ENCODE data around the gene INTU. TPM values are rescaled to one million over a fixed set of nuclear protein-coding genes. Genes with fewer than 3 reads are reported as not detected.

The INTU gene
- total RNA-seq, 1 experiment from 2014 or later = 3.7 TPM

DNA sequence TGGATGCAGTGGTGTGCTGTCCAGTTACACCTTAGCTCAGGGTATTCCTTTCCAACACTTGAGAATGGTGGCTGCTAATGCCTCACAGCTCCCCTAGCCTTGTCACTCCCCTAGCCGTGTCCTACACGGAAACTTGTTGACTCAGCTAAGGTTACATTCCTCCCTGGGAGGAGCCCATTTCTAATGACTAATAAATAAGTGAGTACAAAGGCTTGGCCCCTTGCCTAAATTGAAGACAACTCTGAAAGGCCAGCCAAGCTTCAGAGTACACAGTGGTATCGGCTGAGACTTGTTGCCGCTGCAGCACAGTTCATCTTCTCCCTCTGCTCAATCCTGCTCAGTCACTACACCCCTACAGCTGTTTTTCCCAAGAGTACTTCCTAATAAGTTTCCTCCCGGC is 76.2 kb downstream of the INTU start:
- CTCF ChIA-PET = no interaction called here
- TF ChIP-seq, protein P1, sequence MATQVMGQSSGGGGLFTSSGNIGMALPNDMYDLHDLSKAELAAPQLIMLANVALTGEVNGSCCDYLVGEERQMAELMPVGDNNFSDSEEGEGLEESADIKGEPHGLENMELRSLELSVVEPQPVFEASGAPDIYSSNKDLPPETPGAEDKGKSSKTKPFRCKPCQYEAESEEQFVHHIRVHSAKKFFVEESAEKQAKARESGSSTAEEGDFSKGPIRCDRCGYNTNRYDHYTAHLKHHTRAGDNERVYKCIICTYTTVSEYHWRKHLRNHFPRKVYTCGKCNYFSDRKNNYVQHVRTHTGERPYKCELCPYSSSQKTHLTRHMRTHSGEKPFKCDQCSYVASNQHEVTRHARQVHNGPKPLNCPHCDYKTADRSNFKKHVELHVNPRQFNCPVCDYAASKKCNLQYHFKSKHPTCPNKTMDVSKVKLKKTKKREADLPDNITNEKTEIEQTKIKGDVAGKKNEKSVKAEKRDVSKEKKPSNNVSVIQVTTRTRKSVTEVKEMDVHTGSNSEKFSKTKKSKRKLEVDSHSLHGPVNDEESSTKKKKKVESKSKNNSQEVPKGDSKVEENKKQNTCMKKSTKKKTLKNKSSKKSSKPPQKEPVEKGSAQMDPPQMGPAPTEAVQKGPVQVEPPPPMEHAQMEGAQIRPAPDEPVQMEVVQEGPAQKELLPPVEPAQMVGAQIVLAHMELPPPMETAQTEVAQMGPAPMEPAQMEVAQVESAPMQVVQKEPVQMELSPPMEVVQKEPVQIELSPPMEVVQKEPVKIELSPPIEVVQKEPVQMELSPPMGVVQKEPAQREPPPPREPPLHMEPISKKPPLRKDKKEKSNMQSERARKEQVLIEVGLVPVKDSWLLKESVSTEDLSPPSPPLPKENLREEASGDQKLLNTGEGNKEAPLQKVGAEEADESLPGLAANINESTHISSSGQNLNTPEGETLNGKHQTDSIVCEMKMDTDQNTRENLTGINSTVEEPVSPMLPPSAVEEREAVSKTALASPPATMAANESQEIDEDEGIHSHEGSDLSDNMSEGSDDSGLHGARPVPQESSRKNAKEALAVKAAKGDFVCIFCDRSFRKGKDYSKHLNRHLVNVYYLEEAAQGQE (IDR thresholded peaks at IDR 0.05; ENCODE audit: insufficient read depth in 1 of 2, low read depth in 2 of 2, low read length in 1 of 2) = no peak
- TF ChIP-seq SIN3A (IDR thresholded peaks at IDR 0.05; ENCODE audit: borderline replicate concordance, insufficient read depth, low read depth, low read length) (no peak), CTCF (IDR thresholded peaks at IDR 0.05) (no peak), POLR2AphosphoS5 (IDR thresholded peaks at IDR 0.05; ENCODE audit: low read depth, low read length) (no peak), TCF7L2 (IDR thresholded peaks at IDR 0.05; ENCODE audit: low read depth, low read length) (no peak)
- no peaks in the 10 kb centered on the region for H3K36me3 ChIP-seq (ENCODE audit: control insufficient read depth, insufficient read depth, low read length)
- H3K9me3 ChIP-seq (ENCODE audit: control insufficient read depth, insufficient read depth, low read depth, low read length) = no peaks in the 10 kb centered on the region
- POLR2A ChIA-PET = interaction anchor here (0.7 kb wide), 1 partner anchor 1605 kb away, joined by 5 read pairs; no protein-coding TSS in a partner anchor
- intact Hi-C loops (cut with micrococcal nuclease; ENCODE audit: unreplicated experiment) = no loop called here
- H3K4me3 ChIP-seq (ENCODE audit: low read depth in 2 of 2, low read length in 2 of 2) = no peak overlapping the region
- no TSS peak for BruUV-seq (replicated peaks)
- ATAC-seq = no peak
- no peak overlapping the region for H3K27ac ChIP-seq (ENCODE audit: low read length)
- no peaks in the 10 kb centered on the region for H3K4me1 ChIP-seq (ENCODE audit: control insufficient read depth, insufficient read depth, low read length)
- in situ Hi-C loops (cut with HindIII; ENCODE audit: low pct_unique_long_range_greater_than_20kb, low sequenced_read_pairs) = no loop called here
- H3K27me3 ChIP-seq (ENCODE audit: control insufficient read depth, insufficient read depth, low read length) = no peaks in the 10 kb centered on the region
- DNase-seq (ENCODE audit: low read depth, low spot score) = no peak

DNA sequence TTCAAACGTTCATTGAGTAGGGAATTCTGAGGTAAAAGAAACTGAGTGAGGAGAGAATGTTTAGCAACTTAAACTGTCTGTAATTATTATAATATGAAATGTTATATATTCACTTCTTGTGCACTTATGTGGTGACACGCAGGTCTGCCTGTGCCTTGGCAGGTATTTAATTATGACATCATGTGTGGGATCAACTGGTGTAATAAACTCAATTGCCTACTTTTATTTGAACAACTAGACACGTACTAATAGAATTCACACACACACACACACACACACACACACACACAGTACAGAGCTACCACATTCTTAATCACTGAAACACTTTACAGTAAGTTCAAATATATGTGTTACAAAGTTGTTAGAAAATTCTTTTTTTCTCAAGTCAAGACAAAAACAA is 76.7 kb downstream of the INTU start:
- no peak for ATAC-seq
- Histone ChIP-seq H3K4me3 (ENCODE audit: low read depth in 2 of 2, low read length in 2 of 2) (no peak overlapping the region), H3K4me1 (ENCODE audit: control insufficient read depth, insufficient read depth, low read length) (no peaks in the 10 kb centered on the region), H3K27ac (ENCODE audit: low read length) (no peak overlapping the region), H3K9me3 (ENCODE audit: control insufficient read depth, insufficient read depth, low read depth, low read length) (no peaks in the 10 kb centered on the region), H3K27me3 (ENCODE audit: control insufficient read depth, insufficient read depth, low read length) (no peaks in the 10 kb centered on the region), H3K36me3 (ENCODE audit: control insufficient read depth, insufficient read depth, low read length) (no peaks in the 10 kb centered on the region)
- BruUV-seq (replicated peaks) = no TSS peak
- intact Hi-C loops (cut with micrococcal nuclease; ENCODE audit: unreplicated experiment) = no loop called here
- CTCF ChIA-PET = no interaction called here
- TF ChIP-seq CTCF (IDR thresholded peaks at IDR 0.05) (no peak), SIN3A (IDR thresholded peaks at IDR 0.05; ENCODE audit: borderline replicate concordance, insufficient read depth, low read depth, low read length) (no peak), POLR2AphosphoS5 (IDR thresholded peaks at IDR 0.05; ENCODE audit: low read depth, low read length) (no peak), TCF7L2 (IDR thresholded peaks at IDR 0.05; ENCODE audit: low read depth, low read length) (no peak)
- TF ChIP-seq, protein P1 (IDR thresholded peaks at IDR 0.05; ENCODE audit: insufficient read depth in 1 of 2, low read depth in 2 of 2, low read length in 1 of 2) = no peak
- no peak for DNase-seq (ENCODE audit: low read depth, low spot score)
- in situ Hi-C loops (cut with HindIII; ENCODE audit: low pct_unique_long_range_greater_than_20kb, low sequenced_read_pairs) = no loop called here
- POLR2A ChIA-PET = interaction anchor here (0.7 kb wide), 1 partner anchor 1605 kb away, joined by 5 read pairs; no protein-coding TSS in a partner anchor

Data from Panc1 (cell line).